Testis (tissue), 3 donors: ENCODE results near the gene PEAK3. TPM values are rescaled to one million over a fixed set of nuclear protein-coding genes. Genes with fewer than 3 reads are reported as not detected.

Experiments
- DNase-seq: peaks from one replicate; pipeline ENCODE4 v3.0.0-alpha.2; 2019
- H3K27ac ChIP-seq, 2 donors: fragments of 200-600 bp; sonication (generic); one replicate each; pipeline ENCODE4 v1.5.1; 2019
- H3K27me3 ChIP-seq: fragments of 200-600 bp; sonication (generic); one replicate; pipeline ENCODE4 v1.5.1; 2019
- H3K36me3 ChIP-seq: fragments of 200-600 bp; sonication (generic); one replicate; pipeline ENCODE4 v1.5.1; 2017; ENCODE audit warnings: low read depth; ENCODE audit errors: missing control alignments
- H3K4me1 ChIP-seq: fragments of 200-600 bp; sonication (generic); one replicate; pipeline ENCODE4 v1.5.1; 2019
- H3K4me3 ChIP-seq, 2 donors: fragments of 200-600 bp; sonication (generic); one replicate each; pipeline ENCODE4 v1.5.1; 2017 to 2019
- H3K9me3 ChIP-seq: fragments of 200-600 bp; sonication (generic); one replicate; pipeline ENCODE4 v1.5.1; 2017
- POLR2A ChIP-seq: fragments of 450-650 bp; IDR thresholded peaks from one replicate; pipeline ENCODE4 v1.6.1; 2017; ENCODE audit warnings: antibody characterized with exemption, mild to moderate bottlenecking, moderate library complexity
- WGBS, 2 donors: methylation state at CpG; one replicate each; pipeline ENCODE4 v1.1.5; 2018; 5-methylcytosine and 5-hydroxymethylcytosine counted together
- intact Hi-C: fragments of 100-400 bp; cut with DNase I; formaldehyde crosslinking; loops from one replicate; pipeline ENCODE4 v1.15.1; 2023; ENCODE audit warnings: low total_unique reads
- polyA plus RNA-seq: library from polyadenylated mRNA; stranded (reverse); fragments of 350-450 nt; fragmentation: Illumina TruSeq; extraction: RNeasy Lipid Tissue Mini Kit (QIAGEN cat#74804); gene quantifications from one replicate; pipeline ENCODE4 v1.2.3, GENCODE V29; 2014; ENCODE audit warnings: low read depth, low replicate concordance; ENCODE audit not compliant: insufficient read depth
- total RNA-seq, 2 donors: library from RNA; depleted of rRNA; stranded (reverse); fragments of >200 nt; gene quantifications; one replicate each; pipeline ENCODE4 v1.2.3, GENCODE V29; 2016
- TF ChIP-seq, protein P1 (sequence below), 3 experiments: fragments of 450-650 bp in 2 of 3; fragments of 200-600 bp in 1 of 3; sonication (generic) in 1 of 3; IDR thresholded peaks; one replicate each; pipeline ENCODE4 v1.5.1; 2016 to 2019; ENCODE audit warnings: antibody characterized with exemption in 3 of 3, mild to moderate bottlenecking in 2 of 3, moderate library complexity in 1 of 3

The PEAK3 gene
- total and polyA plus RNA-seq, 3 donors from 2014 or later, result 0.16 to 0.55 (median 0.37) TPM

DNA sequence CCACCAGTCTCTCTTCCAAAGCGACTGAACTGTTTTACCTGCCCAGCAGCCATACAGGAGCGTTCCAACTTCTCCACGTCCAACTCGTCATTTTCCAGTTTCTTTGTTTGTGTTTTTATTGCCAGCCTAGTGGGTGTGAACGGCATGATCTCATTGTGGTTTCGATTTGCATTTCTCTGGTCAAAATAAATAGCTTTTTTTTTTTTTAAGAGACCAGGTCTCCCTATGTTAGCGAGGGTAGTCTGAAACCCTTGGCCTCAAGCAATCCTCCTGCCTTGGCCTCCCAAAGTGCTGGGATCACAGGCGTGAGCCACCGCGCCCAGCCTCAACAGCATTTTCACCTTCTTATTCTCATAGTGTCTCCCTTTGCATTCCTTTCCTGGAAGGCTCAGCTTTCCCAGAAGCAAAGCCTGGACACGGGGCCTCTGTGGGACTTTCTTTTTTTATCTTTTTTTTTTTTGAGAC is 21.6 kb downstream of the PEAK3 start:
- WGBS, 2 donors, result 90 to 92% methylated on average over 11 of the region's 11 CpGs
- Histone ChIP-seq H3K27me3 (no peaks in the 10 kb centered on the region), H3K4me1 (no peaks in the 10 kb centered on the region), H3K36me3 (no peaks in the 10 kb centered on the region), H3K9me3 (no peaks in the 10 kb centered on the region), H3K27ac (no peak overlapping the region), H3K4me3 (no peak overlapping the region)
- no peak for DNase-seq
- TF ChIP-seq, protein P1, sequence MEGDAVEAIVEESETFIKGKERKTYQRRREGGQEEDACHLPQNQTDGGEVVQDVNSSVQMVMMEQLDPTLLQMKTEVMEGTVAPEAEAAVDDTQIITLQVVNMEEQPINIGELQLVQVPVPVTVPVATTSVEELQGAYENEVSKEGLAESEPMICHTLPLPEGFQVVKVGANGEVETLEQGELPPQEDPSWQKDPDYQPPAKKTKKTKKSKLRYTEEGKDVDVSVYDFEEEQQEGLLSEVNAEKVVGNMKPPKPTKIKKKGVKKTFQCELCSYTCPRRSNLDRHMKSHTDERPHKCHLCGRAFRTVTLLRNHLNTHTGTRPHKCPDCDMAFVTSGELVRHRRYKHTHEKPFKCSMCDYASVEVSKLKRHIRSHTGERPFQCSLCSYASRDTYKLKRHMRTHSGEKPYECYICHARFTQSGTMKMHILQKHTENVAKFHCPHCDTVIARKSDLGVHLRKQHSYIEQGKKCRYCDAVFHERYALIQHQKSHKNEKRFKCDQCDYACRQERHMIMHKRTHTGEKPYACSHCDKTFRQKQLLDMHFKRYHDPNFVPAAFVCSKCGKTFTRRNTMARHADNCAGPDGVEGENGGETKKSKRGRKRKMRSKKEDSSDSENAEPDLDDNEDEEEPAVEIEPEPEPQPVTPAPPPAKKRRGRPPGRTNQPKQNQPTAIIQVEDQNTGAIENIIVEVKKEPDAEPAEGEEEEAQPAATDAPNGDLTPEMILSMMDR (IDR thresholded peaks at IDR 0.05), result no peak
- no peak for TF ChIP-seq POLR2A
- intact Hi-C loops, result no loop called here

DNA sequence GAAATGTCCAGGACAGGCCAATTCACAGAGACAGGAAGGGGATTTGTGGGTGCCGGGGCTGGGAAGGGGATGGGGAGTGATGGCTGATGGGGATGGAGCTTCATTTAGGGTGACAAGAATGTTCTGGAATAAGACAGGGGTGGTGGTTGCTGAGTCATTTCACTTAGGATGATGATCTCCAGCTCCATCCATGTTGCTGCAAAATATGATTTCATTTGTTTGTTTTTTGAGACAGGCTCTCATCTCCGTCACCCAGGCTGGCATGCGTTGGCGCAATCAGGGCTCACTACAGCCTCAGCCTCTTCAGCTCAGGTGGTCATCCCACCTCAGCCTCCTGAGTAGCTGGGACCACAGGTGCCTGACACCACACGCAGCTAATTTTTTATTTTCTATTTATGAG is 22.6 kb downstream of the PEAK3 start:
- Histone ChIP-seq H3K4me1 (no peaks in the 10 kb centered on the region), H3K27me3 (no peaks in the 10 kb centered on the region), H3K27ac (no peak overlapping the region), H3K36me3 (no peaks in the 10 kb centered on the region), H3K9me3 (no peaks in the 10 kb centered on the region), H3K4me3 (no peak overlapping the region)
- TF ChIP-seq, protein P1 (IDR thresholded peaks at IDR 0.05), result no peak
- no peak for TF ChIP-seq POLR2A
- 94 to 96% methylated on average over 5 of the region's 5 CpGs for WGBS, 2 donors
- intact Hi-C loops, result no loop called here
- DNase-seq, result no peak

DNA sequence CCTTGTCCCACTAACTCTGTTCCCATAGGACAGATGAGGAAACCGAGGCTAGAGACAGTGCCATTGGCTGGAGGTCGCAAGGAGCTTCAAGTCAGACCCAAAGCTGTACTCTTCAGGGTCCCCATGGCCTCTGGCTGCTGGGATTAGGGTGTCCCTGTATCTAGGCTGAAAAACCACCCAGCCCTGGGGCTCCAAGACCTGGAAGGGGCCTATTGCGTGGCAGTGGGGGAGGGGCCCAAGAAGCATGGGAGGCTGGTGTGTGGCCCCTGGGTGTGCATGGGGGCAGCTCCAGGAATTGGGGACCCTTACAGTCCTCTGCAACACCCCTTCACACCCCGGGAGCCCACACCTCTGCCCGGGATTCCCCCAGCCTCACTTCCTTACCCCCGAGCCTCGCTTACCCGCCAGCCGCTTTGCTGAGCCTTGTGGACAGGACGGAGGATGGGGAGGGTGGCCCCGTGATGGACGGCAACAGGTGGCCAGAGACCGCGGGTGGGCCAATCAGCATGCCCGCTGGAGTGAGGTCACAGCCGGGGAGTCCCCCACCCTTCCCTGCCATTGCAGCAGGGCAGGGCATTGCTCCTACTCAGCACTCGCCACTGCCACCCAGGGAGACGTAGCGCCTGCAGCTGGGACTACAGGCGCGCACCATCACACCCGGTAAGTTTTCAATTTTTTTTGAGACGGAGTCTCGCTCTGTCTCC is 25.8 kb downstream of the PEAK3 start, which contains the start of gene JSRP1:
Gene JSRP1 (minus strand): TSS at position 436 of the 704 bp plus-strand sequence. CDS start 1,103 bp downstream, outside the sequence.
- Histone ChIP-seq H3K27ac (no peak within 1 kb of the TSS), H3K4me3 (no peak within 1 kb of the TSS), H3K36me3 (no peaks in the 10 kb centered on the region), H3K27me3 (no peaks in the 10 kb centered on the region), H3K4me1 (peaks cover 17% of the 10 kb centered on the region), H3K9me3 (no peaks in the 10 kb centered on the region)
- TF ChIP-seq, protein P1 (IDR thresholded peaks at IDR 0.05), result no peak
- no peak for TF ChIP-seq POLR2A
- no peak for DNase-seq
- intact Hi-C loops, result no loop called here
- WGBS, 2 donors, result 44 to 60% methylated on average over 14 to 24 of the region's 24 CpGs

DNA sequence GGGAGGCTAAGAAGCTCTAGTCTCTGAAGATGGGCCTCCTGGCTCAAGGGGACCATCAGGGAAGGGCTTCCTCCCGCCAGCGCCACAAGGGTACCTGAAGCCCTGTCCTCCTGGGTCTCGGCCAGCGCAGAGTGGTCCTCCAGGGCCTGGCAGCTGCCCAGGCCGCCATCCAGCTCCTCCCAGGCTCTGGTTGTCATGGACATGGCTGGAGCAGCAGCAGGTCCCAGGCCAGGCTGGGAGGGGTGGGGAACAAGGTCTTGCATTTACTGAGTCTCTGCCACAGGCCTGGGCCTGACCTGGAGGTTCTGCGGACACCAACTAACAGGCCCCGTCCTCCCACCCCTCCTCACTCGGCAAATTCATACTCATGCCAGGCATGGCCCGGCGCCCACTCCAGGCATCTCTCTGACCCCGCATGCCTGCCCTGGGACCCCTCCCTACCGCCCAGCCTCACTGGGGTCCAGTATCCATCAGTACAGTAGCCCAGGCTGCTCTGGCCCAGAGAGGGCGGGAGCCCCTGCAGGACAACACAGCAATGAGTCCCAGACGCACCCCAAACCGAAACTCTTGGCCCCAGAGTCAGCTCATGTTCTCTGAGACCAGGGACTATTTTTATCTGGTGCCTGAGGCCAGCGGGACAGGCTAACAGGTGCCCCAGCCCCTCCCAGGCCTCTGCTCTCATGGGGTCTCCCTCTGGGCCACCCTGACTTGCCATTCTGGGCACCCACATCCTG is 26.7 kb downstream of the PEAK3 start:
- no peak overlapping the region for H3K27ac ChIP-seq

More for the DNA sequence above, 26.7 kb downstream of the PEAK3 start:
- 87 to 89% methylated on average over 7 to 16 of the region's 16 CpGs for WGBS, 2 donors
- TF ChIP-seq POLR2A, result no peak
- TF ChIP-seq, protein P1 (IDR thresholded peaks at IDR 0.05), result no peak
- Histone ChIP-seq H3K36me3 (no peaks in the 10 kb centered on the region), H3K4me1 (peaks cover 22% of the 10 kb centered on the region), H3K27me3 (no peaks in the 10 kb centered on the region), H3K4me3 (no peak overlapping the region), H3K9me3 (no peaks in the 10 kb centered on the region)
- DNase-seq, result no peak
- intact Hi-C loops, result no loop called here
